AG04449 (cell line): Measurements from ENCODE around the gene COMMD2.
A peak's percentile ranks its signal among the peaks of the same experiment; 100 is the strongest.

Experiments
- CTCF ChIA-PET: fragments of 350-600 bp; formaldehyde crosslinking; extraction: SDS; loops from one replicate; lab custom pipeline; 2021; ENCODE audit warnings: antibody characterized with exemption; lab: Yijun Ruan, JAX
- POLR2A ChIA-PET: fragments of 400-600, 350-600 bp; formaldehyde crosslinking; extraction: SDS; loops from one replicate; lab custom pipeline; 2020; ENCODE audit warnings: antibody characterized with exemption, inconsistent platforms; lab: Yijun Ruan, JAX
- DNase-seq: peaks from one replicate; pipeline ENCODE4 v3.0.0-alpha.2; 2010; ENCODE audit warnings: low read depth, low spot score
- H3K4me3 ChIP-seq: 2 replicates; pipeline ENCODE4 v1.5.1; 2011; ENCODE audit warnings: low read depth, mild to moderate bottlenecking, control low read depth, low read length
- CTCF ChIP-seq: IDR thresholded peaks from one replicate; pipeline ENCODE4 v1.5.1; 2011; ENCODE audit warnings: mild to moderate bottlenecking, moderate library complexity, low read length, control low read depth, inconsistent platforms; ENCODE audit not compliant: insufficient read depth; ENCODE audit errors: missing control alignments

Gene COMMD2

DNA sequence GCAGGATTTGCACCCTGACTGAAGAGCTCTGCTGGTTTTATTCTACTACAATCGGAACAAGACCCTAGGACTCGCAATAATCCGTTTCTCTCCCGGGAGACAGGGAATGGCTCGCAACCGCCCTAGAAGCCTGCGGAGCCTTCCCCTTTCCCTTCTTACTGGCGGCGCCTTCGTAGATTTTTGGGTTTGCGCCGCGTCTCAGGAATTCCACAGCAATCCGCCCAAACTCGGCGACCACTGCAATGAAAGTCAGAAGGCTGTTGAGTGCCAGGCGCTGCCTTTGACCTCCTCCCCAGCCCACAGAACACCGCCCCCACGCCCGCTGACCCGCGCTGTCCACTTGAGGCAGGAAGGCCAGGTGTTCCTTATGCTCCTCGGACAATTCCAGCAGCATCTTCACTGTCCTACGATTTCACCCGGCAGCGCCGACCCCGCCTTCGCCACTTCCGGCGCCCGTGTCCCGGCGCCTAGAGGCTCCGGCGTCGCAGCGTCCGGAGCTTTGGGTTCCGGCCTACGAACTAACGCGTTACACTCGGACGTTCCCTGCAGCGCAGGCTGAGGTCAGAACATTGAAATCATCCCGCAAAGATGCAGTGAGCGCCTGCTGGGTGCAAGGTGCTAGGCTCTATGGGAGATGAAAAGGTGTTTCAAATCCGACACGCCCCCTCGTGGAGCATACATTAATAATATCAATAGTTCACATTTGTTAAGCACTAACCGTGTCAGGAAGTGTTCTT lies at the start of gene COMMD2:
TSS of gene COMMD2 (minus strand) at position 439 of the 737 bp plus-strand sequence. CDS start at position 394, 45 bp downstream.
- H3K4me3 ChIP-seq = peak within 1 kb of the TSS; percentile 98
- no peak for TF ChIP-seq CTCF
- POLR2A ChIA-PET = interaction anchor here (0.6 to 1.3 kb wide), 4 partner anchors 154 to 221 kb away, joined by 3 to 4 read pairs (median 3); no protein-coding TSS in a partner anchor
- CTCF ChIA-PET = interaction anchor here (0.7 to 3.4 kb wide), 21 partner anchors 9 to 257 kb away, joined by 3 to 45 read pairs (median 8); no protein-coding TSS in a partner anchor
- DNase-seq = no peak

- no peak overlapping the region for H3K4me3 ChIP-seq
- TF ChIP-seq CTCF = no peak
- POLR2A ChIA-PET = no interaction called here
- CTCF ChIA-PET = interaction anchor here (0.8 to 3.3 kb wide), 5 partner anchors 10 to 307 kb away, joined by 3 to 40 read pairs (median 5); partner anchors contain the start of gene RNF13
- no peak for DNase-seq
These were observed 49.4 kb upstream of the COMMD2 start for GRCh38 chr3:149801639-149802038.

GRCh38 chr3:149801195-149801594 lies 48.9 kb upstream of the COMMD2 start:
- no peak overlapping the region for H3K4me3 ChIP-seq
- POLR2A ChIA-PET = no interaction called here
- DNase-seq = no peak
- CTCF ChIA-PET = interaction anchor here (0.7 to 3.3 kb wide), 9 partner anchors 7 to 307 kb away, joined by 3 to 40 read pairs (median 5); partner anchors contain the start of gene RNF13
- no peak for TF ChIP-seq CTCF

DNA sequence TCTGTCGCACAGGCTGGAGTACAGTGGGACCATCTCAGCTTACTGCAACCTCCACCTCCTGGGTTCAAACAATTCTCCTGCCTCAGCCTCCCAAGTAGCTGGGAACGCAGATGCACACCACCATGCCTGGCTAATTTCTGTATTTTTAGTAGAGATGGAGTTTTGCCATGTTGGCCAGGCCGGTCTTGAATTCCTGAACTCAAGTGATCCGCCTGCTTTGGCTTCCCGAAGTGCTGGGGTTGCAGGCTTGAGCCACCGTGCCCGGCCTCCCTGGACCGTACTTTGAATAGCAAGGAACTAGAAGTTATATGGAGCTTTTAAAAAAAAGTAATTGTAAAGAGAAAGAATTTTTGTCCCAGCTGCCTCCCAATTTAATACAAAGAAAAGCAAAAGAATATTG lies 48.4 kb upstream of the COMMD2 start:
- TF ChIP-seq CTCF = no peak
- DNase-seq = no peak
- ChIA-PET POLR2A (no interaction called here), CTCF (interaction anchor here (0.7 to 3.3 kb wide), 7 partner anchors 8 to 288 kb away, joined by 3 to 40 read pairs (median 5); partner anchors contain the start of gene RNF13)
- H3K4me3 ChIP-seq = no peak overlapping the region

DNA sequence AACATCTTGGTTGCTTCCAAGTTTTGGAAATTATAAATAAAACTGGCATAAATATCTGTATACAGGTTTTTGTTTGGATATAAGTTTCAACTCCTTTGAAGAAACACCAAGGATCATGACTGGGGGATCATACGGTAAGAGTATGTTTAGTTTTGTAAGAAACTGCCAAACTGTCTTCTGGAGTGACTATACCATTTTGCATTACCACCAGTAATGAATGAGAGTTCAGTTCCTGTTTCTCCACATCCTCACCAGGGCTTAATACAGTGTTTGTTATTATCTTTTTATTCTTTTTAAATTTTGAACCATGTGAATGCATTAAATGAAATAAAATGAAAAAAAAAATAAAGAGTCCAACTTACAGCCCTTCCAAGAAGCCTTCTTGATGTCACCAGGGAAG lies 43.7 kb upstream of the COMMD2 start:
- POLR2A ChIA-PET = no interaction called here
- CTCF ChIA-PET = interaction anchor here (2.4 kb wide), 1 partner anchor 13 kb away, joined by 27 read pairs; no protein-coding TSS in a partner anchor
- no peak for TF ChIP-seq CTCF
- no peak for DNase-seq
- no peak overlapping the region for H3K4me3 ChIP-seq
